Esophagus (tissue), 2 donors: Measurements from ENCODE around the gene SOCS2. TPM values are rescaled to one million over a fixed set of nuclear protein-coding genes. Genes with fewer than 3 reads are reported as not detected.

Source experiments
- H3K27ac ChIP-seq, 2 donors: one replicate each; pipeline ENCODE4 v1.5.1; 2013; ENCODE audit warnings: low read depth in 2 of 2, mild to moderate bottlenecking in 2 of 2, inconsistent platforms in 1 of 2, low read length in 1 of 2, moderate library complexity in 1 of 2
- H3K27me3 ChIP-seq, 2 donors: one replicate each; pipeline ENCODE4 v1.6.1; 2013; ENCODE audit warnings: low read length in 2 of 2, control low read depth in 1 of 2, mild to moderate bottlenecking in 1 of 2; ENCODE audit not compliant: insufficient read depth in 2 of 2, control insufficient read depth in 1 of 2
- H3K36me3 ChIP-seq, 2 donors: one replicate each; pipeline ENCODE4 v1.6.1; 2013; ENCODE audit warnings: low read length in 1 of 2; ENCODE audit not compliant: control insufficient read depth in 2 of 2, insufficient read depth in 2 of 2
- H3K4me1 ChIP-seq, 2 donors: one replicate each; pipeline ENCODE4 v1.6.1; 2013; ENCODE audit warnings: low read length in 1 of 2; ENCODE audit not compliant: control insufficient read depth in 2 of 2, insufficient read depth in 2 of 2
- H3K4me3 ChIP-seq, 2 donors: one replicate each; pipeline ENCODE4 v1.5.1; 2013; ENCODE audit warnings: low read length in 2 of 2, mild to moderate bottlenecking in 2 of 2, low read depth in 1 of 2, moderate library complexity in 1 of 2
- H3K9me3 ChIP-seq, 2 donors: one replicate each; pipeline ENCODE4 v1.6.1; 2013; ENCODE audit warnings: mild to moderate bottlenecking in 2 of 2, low read depth in 1 of 2, low read length in 1 of 2, moderate library complexity in 1 of 2; ENCODE audit not compliant: control insufficient read depth in 2 of 2, insufficient read depth in 1 of 2
- WGBS, 2 donors: extraction: QIAGEN DNeasy Blood & Tissue Kit; methylation state at CpG; one replicate each; pipeline ENCODE4 v1.1.7; 2013; 5-methylcytosine and 5-hydroxymethylcytosine counted together
- polyA plus RNA-seq, 2 donors: library from polyadenylated mRNA; stranded (reverse); fragments of 200-250 nt; gene quantifications; one replicate each; pipeline ENCODE4 v1.2.3, GENCODE V29; 2013
- donor health status: healthy with polysubstance abuse.
- donor health status: Bipolar disorder and iron deficiency.

SOCS2 gene, protein sequence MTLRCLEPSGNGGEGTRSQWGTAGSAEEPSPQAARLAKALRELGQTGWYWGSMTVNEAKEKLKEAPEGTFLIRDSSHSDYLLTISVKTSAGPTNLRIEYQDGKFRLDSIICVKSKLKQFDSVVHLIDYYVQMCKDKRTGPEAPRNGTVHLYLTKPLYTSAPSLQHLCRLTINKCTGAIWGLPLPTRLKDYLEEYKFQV
- polyA plus RNA-seq: 1 to 10 TPM; 4.0 to 8.2 TPM

DNA sequence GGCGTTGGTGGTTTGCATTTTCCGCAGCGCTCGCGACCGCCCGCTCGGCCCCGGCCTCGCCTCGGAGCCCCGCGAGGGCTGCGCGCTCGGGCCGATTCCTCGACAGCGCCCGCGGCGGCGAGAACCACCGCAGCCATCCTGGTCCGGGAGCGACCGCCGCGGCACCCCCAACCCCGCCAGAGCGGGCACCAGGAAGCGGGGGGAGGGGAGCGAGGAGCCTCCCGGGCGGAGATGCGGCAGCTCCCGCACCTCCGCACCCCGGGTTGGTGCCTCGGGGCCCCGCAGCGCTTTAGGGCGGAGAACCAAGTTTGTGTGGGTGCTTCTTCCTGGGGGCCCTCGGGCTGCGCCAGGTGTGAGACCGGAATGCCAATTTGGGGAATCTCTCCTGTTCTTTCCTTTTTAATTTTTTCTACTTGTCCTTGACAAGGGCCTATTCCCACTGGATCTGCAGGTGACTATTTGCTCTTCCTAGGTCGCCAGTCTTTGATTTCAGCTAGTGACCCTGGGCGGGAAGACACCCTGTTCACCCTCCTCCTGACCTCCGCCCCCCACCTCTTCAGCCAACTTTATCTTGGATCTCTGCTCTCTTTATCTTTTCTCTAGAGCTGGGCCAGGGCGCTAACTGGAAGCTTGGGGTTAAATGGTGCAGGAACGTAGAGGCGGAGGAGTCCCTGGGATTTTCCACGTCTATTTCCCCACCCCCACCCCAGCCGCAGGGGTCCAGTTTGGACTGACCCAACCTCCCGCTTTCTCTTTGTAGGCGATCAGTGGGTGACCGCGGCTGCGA is at the start of gene SOCS2:
TSS of gene SOCS2 (plus strand) at position 751 of the 787 bp plus-strand sequence. CDS start 223 bp downstream, outside the sequence.
- H3K27me3 ChIP-seq: no peaks in the 10 kb centered on the region
- H3K36me3 ChIP-seq: no peaks in the 10 kb centered on the region
- H3K4me1 ChIP-seq: peaks cover 0 to 8% of the 10 kb centered on the region in 2 donors
- peak within 1 kb of the TSS; percentile 92 to 94 for H3K27ac ChIP-seq
- WGBS, 2 donors: 0 to 1% methylated on average over 43 to 59 of the region's 59 CpGs
- H3K4me3 ChIP-seq: peak within 1 kb of the TSS; percentile 76 to 81
- no peaks in the 10 kb centered on the region for H3K9me3 ChIP-seq

DNA sequence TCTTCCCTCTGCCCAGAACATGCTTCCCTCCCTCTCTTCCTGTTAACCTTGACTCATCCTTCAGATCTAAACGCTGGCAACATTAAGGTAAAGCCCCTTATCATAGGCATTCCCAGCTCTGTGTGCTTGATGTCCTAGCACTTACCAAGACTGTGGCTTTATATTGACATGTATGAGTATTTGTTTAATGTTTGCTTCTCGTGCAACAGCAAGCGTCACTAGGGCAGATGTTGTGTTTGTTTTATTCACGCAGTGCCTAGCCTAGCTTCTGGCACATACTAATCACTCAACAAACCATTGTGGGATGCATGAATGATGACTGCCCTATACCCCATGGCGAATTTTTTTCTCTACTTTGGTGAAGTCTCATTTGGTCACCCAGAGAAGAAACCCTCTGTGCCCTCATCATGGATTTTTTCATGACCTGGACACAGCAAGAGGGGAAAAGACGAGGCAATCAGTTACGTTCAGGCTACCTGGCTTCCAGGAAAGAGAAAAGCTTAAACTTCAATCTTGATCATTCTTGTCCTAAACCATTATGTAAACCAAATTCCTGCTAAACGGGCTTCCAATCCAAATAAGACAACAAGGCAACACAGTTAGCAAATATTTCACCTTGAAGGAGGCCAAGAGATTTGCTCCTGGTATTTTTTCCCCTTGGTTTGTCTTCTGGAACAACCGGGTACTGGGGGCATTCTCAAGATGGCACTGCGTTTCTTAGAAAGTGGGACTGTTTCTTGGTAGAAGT is 47.9 kb upstream of the SOCS2 start:
- 70 to 78% methylated on average over 10 of the region's 10 CpGs for WGBS, 2 donors
- H3K27ac ChIP-seq: no peak overlapping the region
- H3K4me3 ChIP-seq: no peak overlapping the region
- H3K9me3 ChIP-seq: no peaks in the 10 kb centered on the region
- H3K4me1 ChIP-seq: no peaks in the 10 kb centered on the region
- no peaks in the 10 kb centered on the region for H3K36me3 ChIP-seq
- H3K27me3 ChIP-seq: no peaks in the 10 kb centered on the region

DNA sequence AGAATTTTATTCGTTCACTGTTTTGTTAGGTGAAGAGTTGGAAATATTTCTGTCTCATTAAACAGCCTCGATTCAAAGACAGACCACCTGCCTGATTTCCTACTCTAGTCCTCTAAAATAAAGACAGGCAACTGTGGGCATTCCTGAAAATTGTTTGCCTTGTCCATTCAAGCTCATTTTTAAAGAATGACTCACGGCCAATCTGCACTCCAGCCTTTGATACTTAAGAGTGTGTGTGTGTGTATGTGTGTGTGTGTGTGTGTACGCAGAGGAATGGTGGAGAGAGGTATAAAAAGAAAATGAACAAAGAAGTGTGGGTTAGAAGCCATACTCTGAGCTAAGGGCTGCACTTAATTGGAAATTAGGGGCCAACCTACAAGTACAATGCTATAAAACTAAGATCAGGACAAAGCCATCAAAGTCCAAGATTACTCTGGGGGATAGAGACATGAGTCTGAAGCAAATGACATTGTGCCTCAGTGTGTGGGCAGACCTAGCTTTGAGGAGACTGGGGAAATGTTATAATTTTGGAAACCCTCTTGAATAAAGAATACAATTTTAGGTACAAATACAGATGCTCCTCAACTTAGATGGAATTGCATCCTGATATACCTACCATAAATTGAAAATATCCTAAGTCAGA is 45.6 kb upstream of the SOCS2 start:
- H3K9me3 ChIP-seq: no peaks in the 10 kb centered on the region
- no peak overlapping the region for H3K27ac ChIP-seq
- 66 to 69% methylated on average over 4 of the region's 4 CpGs for WGBS, 2 donors

DNA sequence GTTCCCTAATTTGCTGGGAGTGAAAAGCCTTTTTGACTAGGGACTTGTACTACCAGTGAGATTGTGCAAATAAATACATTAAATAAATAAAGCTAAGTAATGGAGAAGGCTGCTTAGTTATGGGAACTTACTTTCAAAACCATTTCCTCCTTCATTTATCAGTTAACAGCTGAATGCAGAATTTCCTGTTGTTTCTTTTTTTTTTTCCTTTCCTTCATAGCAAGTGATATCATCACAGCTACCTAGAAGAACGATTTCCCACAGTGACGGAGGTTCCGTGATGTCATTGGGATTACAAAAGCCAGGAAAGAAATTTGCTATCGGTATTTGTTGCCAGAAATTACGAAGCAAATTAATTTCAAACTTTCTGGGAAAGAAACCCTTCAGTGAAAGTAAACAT is 42.1 kb upstream of the SOCS2 start:
- H3K27me3 ChIP-seq: no peaks in the 10 kb centered on the region
- no peaks in the 10 kb centered on the region for H3K36me3 ChIP-seq
- H3K27ac ChIP-seq: no peak overlapping the region
- H3K4me3 ChIP-seq: no peak overlapping the region
- H3K9me3 ChIP-seq: no peaks in the 10 kb centered on the region
- 48 to 55% methylated on average over 5 of the region's 5 CpGs for WGBS, 2 donors
- H3K4me1 ChIP-seq: no peaks in the 10 kb centered on the region

More for the DNA sequence above, 45.6 kb upstream of the SOCS2 start:
- Histone ChIP-seq H3K36me3 (no peaks in the 10 kb centered on the region), H3K27me3 (no peaks in the 10 kb centered on the region), H3K4me1 (no peaks in the 10 kb centered on the region), H3K4me3 (no peak overlapping the region)

DNA sequence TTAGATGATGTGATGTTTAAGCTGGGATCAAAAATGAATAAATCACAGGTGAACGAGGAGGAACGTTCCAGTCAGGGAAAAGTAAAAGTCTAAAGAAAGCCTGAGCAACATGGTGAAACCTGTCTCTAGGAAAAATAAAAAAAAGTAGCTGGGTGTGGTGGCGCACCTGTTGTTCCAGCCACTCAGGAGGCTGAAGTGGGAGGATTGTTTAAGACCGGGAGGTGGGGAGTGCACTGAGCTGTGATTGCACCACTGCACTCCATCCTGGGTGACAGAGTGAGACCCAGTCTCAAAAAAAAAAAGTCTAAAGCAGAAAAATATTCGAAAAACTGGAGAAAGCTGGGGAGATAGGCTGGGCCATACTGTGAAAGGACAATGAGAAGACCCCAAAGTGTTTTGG is 39.2 kb upstream of the SOCS2 start:
- no peak overlapping the region for H3K27ac ChIP-seq
- no peak overlapping the region for H3K4me3 ChIP-seq
- no peaks in the 10 kb centered on the region for H3K36me3 ChIP-seq
- H3K4me1 ChIP-seq: no peaks in the 10 kb centered on the region
- WGBS, 2 donors: 68 to 78% methylated on average over 5 of the region's 5 CpGs
- no peaks in the 10 kb centered on the region for H3K27me3 ChIP-seq
- H3K9me3 ChIP-seq: no peaks in the 10 kb centered on the region

DNA sequence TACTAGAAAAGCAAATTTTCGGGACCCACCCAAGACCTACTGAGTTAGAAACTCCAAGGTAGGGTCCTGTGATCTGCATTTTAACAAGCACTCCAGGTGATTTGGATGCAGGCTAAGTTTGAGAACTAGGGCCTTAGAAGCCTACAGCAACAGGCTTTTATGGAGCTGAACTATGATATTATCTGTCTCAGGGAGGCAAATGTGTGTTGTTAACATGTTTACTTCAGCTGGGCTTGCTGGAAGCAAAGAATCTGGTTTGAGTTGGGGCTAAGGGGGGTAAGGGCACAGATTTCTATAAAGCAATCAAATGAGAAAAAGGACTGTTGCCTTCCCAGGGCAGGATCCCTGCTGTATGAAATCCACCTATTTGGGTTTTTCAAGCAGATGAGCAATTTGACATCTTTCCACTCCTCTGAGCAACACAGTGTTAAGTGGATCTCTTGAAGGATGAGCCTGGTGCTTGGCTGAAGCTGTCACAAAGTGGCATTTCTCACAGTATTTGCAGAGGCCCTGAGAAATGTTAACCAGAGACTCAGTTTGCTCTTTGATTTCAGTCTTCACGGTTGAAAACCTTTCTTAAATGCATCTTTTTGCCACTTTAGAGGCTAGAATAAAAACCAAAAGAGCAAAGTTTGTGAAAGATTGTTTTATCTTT is 36.2 kb upstream of the SOCS2 start:
- 70 to 72% methylated on average over 2 of the region's 2 CpGs for WGBS, 2 donors
- no peaks in the 10 kb centered on the region for H3K27me3 ChIP-seq
- H3K4me3 ChIP-seq: no peak overlapping the region
- H3K4me1 ChIP-seq: no peaks in the 10 kb centered on the region
- no peak overlapping the region for H3K27ac ChIP-seq
- H3K36me3 ChIP-seq: no peaks in the 10 kb centered on the region
- H3K9me3 ChIP-seq: no peaks in the 10 kb centered on the region

DNA sequence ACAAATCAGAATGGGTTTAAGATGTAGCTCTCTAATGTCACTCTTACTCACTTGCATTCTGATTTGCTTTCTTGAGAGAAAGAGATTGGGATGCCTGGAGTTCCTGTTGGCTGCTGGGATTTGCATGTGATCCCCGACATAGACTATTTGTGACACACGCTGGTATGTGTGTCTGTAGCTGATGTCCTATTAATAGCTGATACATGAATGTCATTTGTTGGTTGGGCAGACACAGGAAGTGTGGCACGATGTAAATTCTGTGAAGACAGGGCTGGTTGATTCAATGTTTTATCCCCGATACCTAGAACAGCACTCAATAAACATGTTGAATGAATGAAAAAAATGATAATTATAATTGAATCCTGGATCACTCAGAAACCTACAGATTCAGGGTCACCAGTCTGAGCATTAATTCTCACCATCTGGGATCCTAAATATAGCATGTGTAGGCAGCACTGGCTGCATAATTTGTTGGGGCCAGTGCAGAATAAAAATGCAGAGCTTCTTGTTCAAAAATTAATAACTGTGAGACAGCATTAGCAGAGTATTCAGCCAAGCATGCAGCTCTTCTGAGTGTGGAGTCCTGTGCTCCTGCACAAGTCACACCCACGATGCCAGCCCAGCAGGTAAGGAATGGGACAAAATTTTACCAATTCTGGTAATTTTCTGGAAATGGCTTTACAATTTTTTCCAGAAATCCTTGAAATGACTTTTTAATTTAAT is 35.5 kb upstream of the SOCS2 start:
- WGBS, 2 donors: 56 to 57% methylated on average over 5 of the region's 5 CpGs
- Histone ChIP-seq H3K27me3 (no peaks in the 10 kb centered on the region), H3K36me3 (no peaks in the 10 kb centered on the region)

DNA sequence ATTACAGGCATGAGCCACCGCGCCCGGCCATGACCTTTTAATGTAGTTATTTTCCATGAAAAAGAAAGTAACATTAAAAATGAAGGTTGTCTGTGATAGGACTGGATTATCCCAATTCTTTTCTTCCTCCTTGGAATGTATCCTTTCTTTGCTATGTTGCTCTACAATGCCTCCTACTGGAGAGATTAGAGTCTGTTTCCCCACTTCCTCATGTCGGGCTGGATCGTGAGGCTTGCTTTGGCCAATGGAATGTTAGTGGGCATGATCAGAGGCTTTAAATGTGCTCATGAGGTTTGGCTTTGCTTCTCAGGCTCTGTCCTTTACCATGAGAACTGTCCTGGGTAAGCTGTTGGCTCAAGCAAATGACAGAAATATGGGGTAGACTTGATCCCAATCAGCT is 34.7 kb upstream of the SOCS2 start:
- no peaks in the 10 kb centered on the region for H3K4me1 ChIP-seq
- no peaks in the 10 kb centered on the region for H3K36me3 ChIP-seq
- H3K27me3 ChIP-seq: no peaks in the 10 kb centered on the region
- no peaks in the 10 kb centered on the region for H3K9me3 ChIP-seq
- no peak overlapping the region for H3K4me3 ChIP-seq
- WGBS, 2 donors: 93 to 95% methylated on average over 5 of the region's 5 CpGs
- H3K27ac ChIP-seq: no peak overlapping the region

More for the DNA sequence above, 35.5 kb upstream of the SOCS2 start:
- Histone ChIP-seq H3K4me3 (no peak overlapping the region), H3K9me3 (no peaks in the 10 kb centered on the region), H3K27ac (no peak overlapping the region), H3K4me1 (no peaks in the 10 kb centered on the region)
